Activated CD8-positive, alpha-beta memory T cell treated with anti-CD3 and anti-CD28 coated beads for 24 hours (primary cell): ENCODE data around the gene SPATS2.
A peak's percentile ranks its signal among the peaks of the same experiment; 100 is the strongest.
"Not testable (repeated sequence)": the region's sequence is repeated elsewhere in the genome, so short reads cannot be mapped to it uniquely, and the experiment has no call there.

ENCODE experiments used
- DNase-seq: peaks from one replicate; pipeline ENCODE4 v3.0.0-alpha.2; 2020

SPATS2 gene

DNA sequence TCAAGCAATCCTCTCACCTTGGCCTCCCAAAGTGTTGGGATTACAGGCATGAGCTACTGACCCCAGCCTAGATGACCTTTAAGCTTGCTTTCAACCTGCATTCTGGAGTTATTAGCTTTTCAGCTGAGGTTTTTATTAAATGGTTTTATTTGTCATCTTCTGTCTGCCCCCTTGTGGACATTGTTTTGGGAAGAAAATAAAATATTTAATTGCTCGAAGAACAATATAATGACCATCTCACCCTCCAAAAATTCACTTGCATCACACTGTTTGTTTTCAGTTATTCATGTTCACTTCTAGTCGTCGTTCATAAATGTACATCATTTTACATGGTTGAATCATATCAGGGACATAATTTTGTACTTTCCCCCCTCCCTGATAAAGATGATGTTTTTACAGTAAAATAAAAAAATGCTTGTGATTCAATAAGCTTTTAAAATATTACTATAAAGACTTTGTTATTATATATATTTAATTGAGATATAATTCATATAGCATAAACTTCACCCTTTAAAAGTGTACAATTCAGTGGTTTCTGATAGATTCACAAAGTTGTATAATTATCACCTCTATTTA lies 10.1 kb upstream of the SPATS2 start:
- DNase-seq, result no peak

DNA sequence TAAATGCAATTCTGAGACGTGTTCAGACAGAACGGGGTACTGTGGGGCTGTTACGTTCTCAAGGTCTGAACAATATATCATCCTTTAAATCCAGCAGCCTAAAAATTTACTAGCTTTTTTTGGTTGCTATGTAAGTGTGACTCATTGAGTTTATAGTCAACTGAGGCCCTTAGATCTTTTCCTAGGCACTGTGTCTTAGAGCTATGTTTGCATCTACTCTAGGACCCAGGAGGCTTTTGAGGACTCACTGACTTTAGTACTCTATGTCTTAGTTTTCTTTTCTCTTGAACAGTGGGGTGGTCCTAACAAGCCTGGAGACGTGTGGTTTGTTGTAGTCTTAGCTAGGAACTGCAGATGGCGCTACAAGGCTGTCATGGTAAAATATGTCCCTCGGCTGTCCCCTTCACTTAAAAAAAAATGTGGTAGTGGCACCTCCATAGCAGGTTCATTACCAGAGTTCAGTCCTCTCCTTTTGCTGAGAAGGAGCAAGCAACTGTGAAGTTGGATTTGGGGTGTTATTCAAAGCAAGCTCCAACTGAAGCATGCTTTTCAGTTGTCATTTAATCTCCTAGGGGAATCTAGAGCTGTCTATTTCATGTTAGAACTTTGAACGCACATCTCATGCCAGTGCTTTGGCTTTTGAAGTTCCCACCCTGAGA lies 8.7 kb upstream of the SPATS2 start:
- peak; percentile 65 for DNase-seq

DNA sequence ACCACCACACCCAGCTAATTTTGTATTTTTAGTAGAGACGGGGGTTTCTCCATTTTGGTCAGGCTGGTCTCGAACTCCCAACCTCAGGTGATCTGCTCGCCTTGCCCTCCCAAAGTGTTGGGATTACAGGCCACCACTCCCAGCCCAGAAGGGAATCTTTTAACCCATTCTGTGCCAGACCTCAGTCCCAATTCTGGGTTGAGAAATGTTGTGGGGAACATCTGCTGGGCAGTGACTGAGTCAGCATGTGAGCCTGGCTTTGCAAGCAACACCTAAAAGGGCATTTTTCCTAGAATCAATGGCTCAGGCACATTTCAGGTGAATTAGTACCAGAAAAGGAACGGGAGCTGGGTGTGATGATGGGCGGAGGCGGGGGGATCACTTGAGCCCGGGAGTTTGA lies 7.6 kb upstream of the SPATS2 start:
- DNase-seq, result no peak

- no peak for DNase-seq
Observed at GRCh38 chr12:49362077-49362476, 5.2 kb upstream of the SPATS2 start.

- no peak for DNase-seq
Observed at GRCh38 chr12:49364989-49365388, 2.3 kb upstream of the SPATS2 start.

DNA sequence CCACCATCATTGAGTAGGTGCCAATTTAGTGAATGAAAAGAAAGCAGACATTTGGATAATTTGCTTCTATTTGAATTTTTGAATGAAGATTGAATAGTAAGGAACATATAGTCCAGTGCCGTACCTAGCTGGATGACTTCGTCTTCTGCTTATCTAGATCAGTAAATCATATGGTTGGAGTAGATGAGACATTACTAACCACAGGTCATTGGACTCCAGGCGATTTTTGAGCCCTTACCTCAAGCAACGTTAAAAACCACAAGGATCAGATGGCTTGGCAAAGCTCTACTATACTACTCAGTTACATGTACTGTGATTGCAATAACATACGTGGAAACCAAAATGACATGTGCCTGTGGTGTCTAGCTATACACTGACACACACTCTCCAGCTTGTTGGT lies 1.7 kb upstream of the SPATS2 start:
- DNase-seq, result no peak

DNA sequence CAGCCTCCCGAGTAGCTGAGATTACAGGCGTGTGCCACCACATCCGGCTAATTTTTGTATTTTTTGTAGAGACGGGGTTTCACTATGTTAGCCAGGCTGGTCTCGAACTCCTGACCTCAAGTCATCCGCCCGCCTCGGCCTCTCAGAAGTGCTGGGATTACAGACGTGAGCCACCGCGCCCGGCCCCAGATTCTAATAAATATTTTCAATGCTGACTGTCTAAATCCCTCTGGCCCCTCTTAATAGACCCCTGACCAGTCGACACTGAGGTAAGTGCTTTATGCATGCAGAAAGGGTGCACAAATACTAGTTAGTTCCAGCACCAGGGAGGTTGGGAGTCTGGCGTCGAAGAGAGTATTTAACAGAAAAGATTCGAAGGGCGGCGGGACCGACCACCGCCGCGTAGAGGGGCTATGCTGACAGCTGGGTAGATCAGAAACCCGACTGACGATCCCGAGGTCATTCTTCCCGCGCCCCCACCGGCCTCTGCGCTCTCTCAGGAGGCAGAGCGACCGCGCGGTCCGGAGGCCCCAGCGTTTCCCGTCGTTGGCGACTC lies 1.1 kb upstream of the SPATS2 start:
- DNase-seq, result no peak

DNA sequence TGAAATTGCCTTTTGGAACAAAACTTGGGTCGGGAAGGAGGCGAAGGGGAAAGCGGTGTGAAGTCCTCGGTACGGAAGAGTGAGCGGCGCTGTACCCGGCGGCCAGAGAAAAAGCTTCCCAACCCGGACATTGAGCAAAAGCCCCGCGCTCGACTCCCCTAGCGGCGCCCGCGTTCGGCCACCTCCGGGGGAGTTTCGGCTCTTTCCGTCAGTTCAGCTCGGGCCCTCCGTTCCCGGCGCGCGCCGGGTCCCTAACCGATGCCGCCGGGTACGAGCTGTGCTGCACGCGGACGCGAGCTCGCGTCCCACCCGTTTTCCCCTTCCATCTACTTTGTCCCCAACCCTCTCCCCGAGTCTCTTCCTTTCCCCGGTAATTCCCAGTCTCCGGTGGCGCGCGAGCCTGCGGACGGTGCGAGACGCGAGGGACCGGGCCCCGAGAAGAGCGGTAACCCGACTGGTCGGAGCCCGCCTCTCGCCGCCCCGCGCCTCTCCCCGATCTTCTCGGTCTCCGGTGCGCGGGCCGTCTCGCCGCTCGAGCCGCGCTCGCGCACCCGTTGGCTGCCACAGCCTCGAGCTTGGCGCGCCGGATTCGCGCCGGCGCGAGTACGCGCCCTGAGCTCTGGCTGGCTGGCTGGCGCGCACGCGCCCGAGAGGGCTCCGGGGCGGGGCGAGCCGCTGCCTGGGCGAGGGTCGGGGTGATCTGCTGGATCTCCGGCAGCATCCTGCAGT lies 446 bp upstream of the SPATS2 start:
- DNase-seq, result peak; percentile 95

- DNase-seq, result no peak
Observed at GRCh38 chr12:49368240-49368600, 958 bp downstream of the SPATS2 start.

- DNase-seq, result no peak
Observed at GRCh38 chr12:49369411-49370145, 2.3 kb downstream of the SPATS2 start.

- no peak for DNase-seq
Observed at GRCh38 chr12:49370539-49370938, 3.3 kb downstream of the SPATS2 start.

GRCh38 chr12:49375406-49375805 lies 8.1 kb downstream of the SPATS2 start:
- DNase-seq, result no peak

- DNase-seq, result no peak
Observed at GRCh38 chr12:49377386-49377785, 10.1 kb downstream of the SPATS2 start.

DNA sequence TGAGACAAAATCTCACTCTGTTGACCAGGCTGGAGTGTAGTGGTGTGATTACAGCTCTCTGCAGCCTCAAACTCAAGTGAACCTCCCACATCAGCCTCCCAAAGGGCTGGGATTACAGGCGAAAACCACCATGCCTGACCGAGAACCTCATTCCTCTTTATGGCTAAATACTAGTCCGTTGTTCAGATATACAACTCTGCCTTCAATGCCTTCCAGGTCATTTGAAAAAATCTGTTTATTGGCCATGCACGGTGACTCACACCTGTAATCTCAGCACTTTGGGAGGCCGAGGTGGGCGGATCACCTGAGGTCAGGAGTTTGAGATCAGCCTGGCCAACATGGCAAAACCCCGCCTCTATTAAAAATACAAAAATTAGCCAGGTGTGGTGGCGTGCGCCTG lies 12.9 kb downstream of the SPATS2 start:
- not testable (repeated sequence) for DNase-seq

- peak; percentile 85 for DNase-seq
Observed at GRCh38 chr12:49388682-49389386, 21.6 kb downstream of the SPATS2 start.

DNA sequence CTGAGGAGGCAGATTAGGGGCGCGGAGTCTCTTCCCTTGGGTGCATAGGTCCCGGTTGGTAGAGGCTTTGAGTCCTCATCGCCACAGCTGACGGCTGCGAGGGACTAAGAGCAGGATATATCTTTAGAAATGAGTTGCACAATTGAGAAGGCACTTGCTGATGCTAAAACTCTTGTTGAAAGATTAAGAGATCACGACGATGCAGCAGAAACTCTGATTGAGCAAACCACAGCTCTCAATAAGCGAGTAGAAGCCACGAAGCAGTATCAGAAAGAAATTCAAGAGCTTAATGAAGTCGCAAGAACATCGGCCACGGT lies 22.1 kb downstream of the SPATS2 start:
- no peak for DNase-seq

GRCh38 chr12:49397000-49397399 lies 29.7 kb downstream of the SPATS2 start:
- DNase-seq, result no peak

DNA sequence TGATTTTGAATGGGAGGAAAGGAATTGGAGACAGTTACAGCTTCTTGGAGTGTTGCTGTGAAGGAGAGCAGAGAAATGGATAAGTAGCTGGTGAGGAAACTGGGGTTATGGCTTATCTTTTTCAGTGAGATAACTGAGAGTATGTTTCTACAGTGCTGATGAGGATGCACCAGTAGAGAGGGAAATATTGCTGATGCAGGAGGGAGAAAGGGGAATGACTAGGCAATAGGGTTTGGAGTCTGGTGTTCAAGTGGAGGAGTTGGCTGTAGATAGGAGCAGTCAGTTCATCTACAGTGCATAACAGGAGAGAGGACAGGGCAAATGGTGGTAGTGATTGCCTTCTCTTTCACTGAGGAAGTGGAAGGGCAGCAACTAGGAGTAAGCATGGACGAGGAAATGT lies 33.0 kb downstream of the SPATS2 start:
- no peak for DNase-seq

GRCh38 chr12:49403971-49404450 lies 36.7 kb downstream of the SPATS2 start:
- DNase-seq, result no peak

DNA sequence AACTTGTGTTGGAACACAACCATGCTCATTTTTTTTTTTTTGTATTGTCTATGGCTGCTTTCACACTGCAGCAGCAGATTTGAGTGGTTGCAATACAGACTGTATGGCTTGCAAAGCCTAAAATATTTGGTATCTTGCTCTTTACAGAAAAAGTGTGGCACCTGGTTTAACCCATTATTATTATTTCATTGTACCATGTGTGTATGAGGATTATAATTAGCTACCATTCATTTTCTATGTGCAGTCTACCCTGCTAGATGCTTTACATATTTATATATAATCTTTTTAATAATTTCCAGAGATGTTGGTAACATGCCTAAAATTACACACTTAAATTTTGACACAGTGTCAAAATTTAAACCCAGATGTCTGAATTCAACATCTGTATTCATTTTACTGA lies 37.7 kb downstream of the SPATS2 start:
- DNase-seq, result no peak

DNA sequence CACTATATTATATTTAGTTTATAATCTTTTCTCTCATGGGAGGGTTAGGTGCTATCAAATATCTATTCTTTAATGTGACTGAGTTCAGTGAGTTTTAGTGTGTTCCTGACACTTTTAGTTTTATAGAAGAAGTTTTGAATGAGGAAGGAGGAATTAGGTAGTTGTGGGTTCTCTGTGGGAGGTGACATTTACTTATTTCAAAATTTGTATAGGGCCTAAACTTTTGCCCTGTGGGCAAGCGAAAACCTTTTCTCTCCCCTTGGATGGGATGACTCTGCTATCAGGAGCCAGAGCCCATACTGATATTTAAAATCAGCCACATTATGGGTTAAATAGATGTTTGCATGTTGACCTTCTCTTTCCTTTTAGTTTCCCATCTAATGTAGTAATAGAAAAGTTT lies 43.6 kb downstream of the SPATS2 start:
- no peak for DNase-seq

GRCh38 chr12:49413010-49413409 lies 45.7 kb downstream of the SPATS2 start:
- no peak for DNase-seq

- no peak for DNase-seq
Observed at GRCh38 chr12:49413796-49414195, 46.5 kb downstream of the SPATS2 start.
